ENCODE results near the gene PCNX2. TPM values are rescaled to one million over a fixed set of nuclear protein-coding genes. Genes with fewer than 3 reads are reported as not detected.

PCNX2 gene
- total RNA-seq, 4 donors from 2014 or later = 4.3 to 19.5 (median 9.0) TPM

GRCh38 chr1:233055879-233056641, 239.5 kb downstream of the PCNX2 start:
- DNase-seq = no peak

GRCh38 chr1:233045588-233045987, 249.9 kb downstream of the PCNX2 start:
- no peak for TF ChIP-seq POLR2A (IDR thresholded peaks at IDR 0.05)
- no peak for TF ChIP-seq CTCF (IDR thresholded peaks at IDR 0.05)
- H3K27ac ChIP-seq = no peak overlapping the region
- H3K4me1 ChIP-seq = peaks cover 0 to 15% (median 0%) of the 10 kb centered on the region in 3 donors
- H3K4me3 ChIP-seq = no peak overlapping the region
- H3K27me3 ChIP-seq = no peaks in the 10 kb centered on the region
- no peaks in the 10 kb centered on the region for H3K9me3 ChIP-seq
- 16 to 17% methylated on average over 2 of the region's 2 CpGs for WGBS, 2 donors
- no peaks in the 10 kb centered on the region for H3K36me3 ChIP-seq
- DNase-seq = no peak
- intact Hi-C loops (cut with DNase I) = no loop called here

More at GRCh38 chr1:233055879-233056641, 239.5 kb downstream of the PCNX2 start:
- WGBS, 2 donors = 80 to 93% methylated on average over 5 of the region's 5 CpGs
- peaks cover 0 to 5% (median 0%) of the 10 kb centered on the region in 3 donors for H3K36me3 ChIP-seq
- no peak overlapping the region for H3K27ac ChIP-seq
- H3K4me3 ChIP-seq = no peak overlapping the region
- peaks cover 0 to 9% (median 0%) of the 10 kb centered on the region in 3 donors for H3K4me1 ChIP-seq
- H3K9me3 ChIP-seq = no peaks in the 10 kb centered on the region
- H3K27me3 ChIP-seq = no peaks in the 10 kb centered on the region
- intact Hi-C loops (cut with DNase I) = no loop called here
- TF ChIP-seq CTCF (IDR thresholded peaks at IDR 0.05) (no peak), POLR2A (IDR thresholded peaks at IDR 0.05) (no peak)

- TF ChIP-seq CTCF (IDR thresholded peaks at IDR 0.05) (no peak), POLR2A (IDR thresholded peaks at IDR 0.05) (no peak)
- no peak for DNase-seq
- H3K27ac ChIP-seq = no peak overlapping the region
- H3K36me3 ChIP-seq = no peaks in the 10 kb centered on the region
- WGBS, 2 donors = 88 to 95% methylated on average over 3 of the region's 3 CpGs
- H3K27me3 ChIP-seq = no peaks in the 10 kb centered on the region
- H3K4me1 ChIP-seq = peaks cover 0 to 15% (median 0%) of the 10 kb centered on the region in 3 donors
- no peak overlapping the region for H3K4me3 ChIP-seq
- intact Hi-C loops (cut with DNase I) = no loop called here
- H3K9me3 ChIP-seq = no peaks in the 10 kb centered on the region
Measured at GRCh38 chr1:233042834-233043233, 252.7 kb downstream of the PCNX2 start.

DNA sequence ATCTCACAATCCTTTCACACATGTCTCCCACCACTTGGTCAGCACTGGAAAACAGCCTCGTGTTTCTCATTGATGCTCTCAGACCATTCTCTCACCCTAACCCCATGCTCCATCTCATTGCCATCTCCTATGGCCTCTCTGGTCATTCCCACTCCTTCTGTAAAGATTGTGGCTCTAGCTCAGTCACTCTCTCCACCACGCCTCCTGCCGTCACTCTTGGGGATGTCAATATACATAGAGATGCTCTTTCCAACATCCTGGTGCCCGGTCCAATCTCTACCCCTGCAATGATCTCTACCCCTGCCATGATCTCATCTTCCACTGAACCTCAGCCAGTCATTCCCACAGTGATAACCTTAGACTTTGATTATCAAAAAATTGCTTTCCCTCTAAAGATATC, 255.0 kb downstream of the PCNX2 start:
- H3K4me3 ChIP-seq = no peak overlapping the region
- H3K27ac ChIP-seq = no peak overlapping the region
- WGBS, 2 donors = 91 to 94% methylated on average over 4 of the region's 4 CpGs
- H3K9me3 ChIP-seq = no peaks in the 10 kb centered on the region
- no peaks in the 10 kb centered on the region for H3K36me3 ChIP-seq
- no peak for DNase-seq
- no peak for TF ChIP-seq POLR2A (IDR thresholded peaks at IDR 0.05)
- no peak for TF ChIP-seq CTCF (IDR thresholded peaks at IDR 0.05)
- no peaks in the 10 kb centered on the region for H3K27me3 ChIP-seq
- intact Hi-C loops (cut with DNase I) = no loop called here
- H3K4me1 ChIP-seq = peaks cover 0 to 6% (median 0%) of the 10 kb centered on the region in 3 donors

GRCh38 chr1:233038581-233038980, 256.9 kb downstream of the PCNX2 start:
- no peaks in the 10 kb centered on the region for H3K36me3 ChIP-seq
- no peak overlapping the region for H3K4me3 ChIP-seq
- H3K4me1 ChIP-seq = no peaks in the 10 kb centered on the region
- no peaks in the 10 kb centered on the region for H3K27me3 ChIP-seq
- H3K27ac ChIP-seq = no peak overlapping the region
- intact Hi-C loops (cut with DNase I) = no loop called here
- H3K9me3 ChIP-seq = no peaks in the 10 kb centered on the region
- no peak for DNase-seq
- TF ChIP-seq CTCF (IDR thresholded peaks at IDR 0.05) = no peak
- no peak for TF ChIP-seq POLR2A (IDR thresholded peaks at IDR 0.05)

All from esophagus squamous epithelium (tissue), 5 donors.